ENCODE measurements around the gene STX5. TPM values are rescaled to one million over a fixed set of nuclear protein-coding genes. Genes with fewer than 3 reads are reported as not detected.

STX5 gene
- total RNA-seq, 4 donors from 2014 or later = 27.1 to 56.1 (median 38.4) TPM

DNA sequence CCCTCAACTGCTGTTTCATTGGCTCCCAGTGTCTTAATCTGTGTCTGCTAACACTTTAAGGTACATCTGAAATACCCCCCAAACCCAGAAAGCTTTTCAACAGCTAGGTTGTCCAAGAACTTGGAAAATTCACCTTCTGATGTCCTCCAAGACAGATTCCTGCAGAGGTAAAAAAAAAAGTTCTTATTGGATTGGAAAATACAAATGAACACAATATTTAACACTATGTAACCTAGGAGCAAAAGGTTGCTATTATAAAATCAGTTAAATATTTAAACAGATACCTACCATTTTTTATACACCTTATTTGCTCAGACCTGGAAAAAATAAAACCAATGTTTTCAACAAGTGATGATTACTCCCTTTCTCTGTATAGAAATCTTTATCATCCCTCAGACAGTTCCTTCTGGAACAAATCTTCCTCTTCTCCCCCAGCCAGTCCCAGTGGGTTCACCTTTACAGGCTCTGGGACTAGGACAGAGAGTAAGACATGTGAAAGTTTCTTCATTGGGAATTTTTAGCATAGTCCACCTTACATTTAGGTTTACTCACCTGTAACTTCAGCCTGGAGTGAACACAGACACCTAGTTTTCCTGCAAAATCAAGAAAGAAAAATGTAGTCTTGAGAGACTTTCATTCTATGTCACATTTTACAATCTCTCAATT is 20.8 kb upstream of the STX5 start:
- Histone ChIP-seq H3K9me3 (no peaks in the 10 kb centered on the region), H3K27ac (no peak overlapping the region), H3K36me3 (peaks cover 0 to 26% (median 0%) of the 10 kb centered on the region in 3 donors), H3K27me3 (no peaks in the 10 kb centered on the region), H3K4me1 (peaks cover 0 to 33% (median 13%) of the 10 kb centered on the region in 4 donors), H3K4me3 (no peak overlapping the region)
- DNase-seq = no peak
- TF ChIP-seq POLR2A (IDR thresholded peaks at IDR 0.05) = no peak
- TF ChIP-seq, protein P1, sequence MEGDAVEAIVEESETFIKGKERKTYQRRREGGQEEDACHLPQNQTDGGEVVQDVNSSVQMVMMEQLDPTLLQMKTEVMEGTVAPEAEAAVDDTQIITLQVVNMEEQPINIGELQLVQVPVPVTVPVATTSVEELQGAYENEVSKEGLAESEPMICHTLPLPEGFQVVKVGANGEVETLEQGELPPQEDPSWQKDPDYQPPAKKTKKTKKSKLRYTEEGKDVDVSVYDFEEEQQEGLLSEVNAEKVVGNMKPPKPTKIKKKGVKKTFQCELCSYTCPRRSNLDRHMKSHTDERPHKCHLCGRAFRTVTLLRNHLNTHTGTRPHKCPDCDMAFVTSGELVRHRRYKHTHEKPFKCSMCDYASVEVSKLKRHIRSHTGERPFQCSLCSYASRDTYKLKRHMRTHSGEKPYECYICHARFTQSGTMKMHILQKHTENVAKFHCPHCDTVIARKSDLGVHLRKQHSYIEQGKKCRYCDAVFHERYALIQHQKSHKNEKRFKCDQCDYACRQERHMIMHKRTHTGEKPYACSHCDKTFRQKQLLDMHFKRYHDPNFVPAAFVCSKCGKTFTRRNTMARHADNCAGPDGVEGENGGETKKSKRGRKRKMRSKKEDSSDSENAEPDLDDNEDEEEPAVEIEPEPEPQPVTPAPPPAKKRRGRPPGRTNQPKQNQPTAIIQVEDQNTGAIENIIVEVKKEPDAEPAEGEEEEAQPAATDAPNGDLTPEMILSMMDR (IDR thresholded peaks at IDR 0.05) = no peak

DNA sequence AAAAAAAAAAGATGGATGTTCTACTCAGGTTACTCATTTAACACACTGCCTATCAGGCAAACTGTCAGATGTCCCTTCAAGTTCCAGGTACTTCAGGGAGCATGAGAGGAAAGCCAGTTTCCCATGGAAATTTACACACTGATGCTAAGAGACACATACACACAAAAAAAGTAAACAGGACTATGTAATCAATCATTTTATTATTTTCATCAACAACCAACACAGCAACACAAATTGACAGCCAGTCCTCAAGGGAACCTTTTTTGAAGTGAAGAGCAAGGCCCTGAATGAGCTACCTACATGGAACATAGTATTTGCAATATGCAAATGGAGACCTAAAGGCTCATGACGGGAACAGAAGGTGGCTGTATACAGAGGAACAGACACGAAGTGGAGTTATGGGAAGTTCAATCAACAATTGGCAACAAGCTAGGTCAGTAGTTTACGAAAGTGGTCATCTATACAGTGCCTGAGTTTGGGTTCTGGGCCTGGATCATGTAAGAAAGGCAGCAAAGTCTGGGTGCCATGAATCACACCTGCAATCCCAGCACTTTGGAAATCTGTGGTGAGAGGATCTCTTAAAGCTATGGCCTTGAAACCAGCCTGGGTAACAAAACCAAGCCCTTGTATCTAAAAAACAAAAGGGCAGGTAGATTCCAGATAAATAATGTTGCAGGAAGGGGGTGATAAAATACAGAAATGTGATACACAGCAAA is 20.1 kb upstream of the STX5 start:
- H3K27ac ChIP-seq = peak overlapping the region in 1 of 4 donors; percentile 2
- no peaks in the 10 kb centered on the region for H3K9me3 ChIP-seq
- DNase-seq = no peak
- no peak for TF ChIP-seq POLR2A (IDR thresholded peaks at IDR 0.05)
- TF ChIP-seq, protein P1 (IDR thresholded peaks at IDR 0.05) = no peak
- H3K4me1 ChIP-seq = peaks cover 0 to 28% (median 13%) of the 10 kb centered on the region in 4 donors
- H3K27me3 ChIP-seq = no peaks in the 10 kb centered on the region
- peaks cover 0 to 26% (median 0%) of the 10 kb centered on the region in 3 donors for H3K36me3 ChIP-seq
- H3K4me3 ChIP-seq = no peak overlapping the region

DNA sequence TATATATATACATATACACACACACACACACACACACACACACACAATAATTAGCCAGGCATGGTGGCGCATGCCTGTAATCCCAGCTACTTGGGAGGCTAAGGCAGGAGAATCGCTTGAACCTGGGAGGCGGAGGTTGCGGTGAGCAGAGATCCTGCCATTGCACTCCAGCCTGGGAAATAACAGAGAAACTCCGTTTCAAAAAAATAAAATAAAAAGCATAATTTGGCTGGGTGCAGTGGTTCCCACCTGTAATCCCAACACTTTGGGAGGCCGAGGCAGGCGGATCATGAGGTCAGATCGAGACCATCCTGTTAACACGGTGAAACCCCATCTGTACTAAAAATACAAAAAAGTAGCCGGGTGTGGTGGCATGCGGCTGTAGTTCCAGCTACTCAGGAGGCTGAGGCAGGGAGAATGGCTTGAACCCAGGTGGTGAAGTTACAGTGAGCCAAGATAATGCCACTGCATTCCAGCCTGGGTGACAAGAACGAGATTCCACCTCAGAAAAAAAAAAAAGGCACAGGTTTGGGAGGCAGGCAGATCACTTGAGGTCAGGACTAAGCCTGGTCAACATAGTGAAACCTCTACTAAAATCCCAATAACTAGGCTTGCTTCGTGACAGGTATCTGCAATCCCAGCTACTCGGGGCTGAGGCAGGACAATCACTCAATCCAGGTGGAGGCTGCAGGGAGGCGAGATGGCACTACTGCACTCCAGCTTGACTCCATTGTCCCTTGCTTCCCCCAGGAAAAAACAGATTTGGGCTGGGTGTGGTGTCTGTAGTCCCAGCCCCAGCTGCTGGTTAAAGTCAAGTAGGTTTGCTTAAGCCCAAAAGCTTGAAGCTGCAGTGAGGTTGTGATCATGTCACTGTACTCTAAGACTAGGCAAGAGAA is 19.3 kb upstream of the STX5 start:
- H3K36me3 ChIP-seq = peaks cover 0 to 26% (median 0%) of the 10 kb centered on the region in 3 donors
- H3K27me3 ChIP-seq = no peaks in the 10 kb centered on the region
- H3K4me3 ChIP-seq = no peak overlapping the region
- no peaks in the 10 kb centered on the region for H3K9me3 ChIP-seq
- peak overlapping the region in 1 of 4 donors; percentile 2 for H3K27ac ChIP-seq
- H3K4me1 ChIP-seq = peaks cover 0 to 21% (median 13%) of the 10 kb centered on the region in 4 donors
- DNase-seq = no peak
- no peak for TF ChIP-seq POLR2A (IDR thresholded peaks at IDR 0.05)
- TF ChIP-seq, protein P1 (IDR thresholded peaks at IDR 0.05) = no peak

DNA sequence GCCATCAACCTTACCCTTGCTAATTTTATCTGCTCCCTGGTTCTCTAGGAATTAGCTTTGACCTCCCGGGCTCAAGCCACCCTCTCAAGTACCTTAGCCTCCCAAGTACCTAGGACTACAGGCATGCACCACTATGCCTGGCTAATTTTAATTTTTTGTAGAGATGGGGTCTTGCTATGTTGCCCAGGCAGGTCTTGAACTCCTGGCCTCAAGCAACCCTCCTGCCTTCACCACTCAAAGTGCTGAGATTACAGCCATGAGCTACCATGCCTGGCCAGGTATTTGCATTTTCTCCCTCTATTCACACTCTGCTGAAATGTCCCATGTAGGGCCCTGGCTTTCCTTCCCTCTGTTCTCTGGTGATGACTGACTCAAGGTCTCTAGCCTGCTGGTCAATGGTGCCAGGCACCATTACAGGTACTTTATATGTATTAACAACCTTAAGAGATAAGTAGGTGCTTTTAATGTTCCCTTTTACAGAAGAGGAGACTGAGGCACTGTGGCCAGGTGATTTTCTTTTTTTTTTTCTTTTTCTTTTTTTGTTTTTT is 16.0 kb upstream of the STX5 start:
- Histone ChIP-seq H3K27me3 (no peaks in the 10 kb centered on the region), H3K4me1 (peaks cover 0 to 2% (median 0%) of the 10 kb centered on the region in 4 donors), H3K27ac (no peak overlapping the region), H3K9me3 (no peaks in the 10 kb centered on the region), H3K4me3 (no peak overlapping the region), H3K36me3 (peaks cover 0 to 16% (median 0%) of the 10 kb centered on the region in 3 donors)
- DNase-seq = no peak
- TF ChIP-seq, protein P1 (IDR thresholded peaks at IDR 0.05) = no peak
- no peak for TF ChIP-seq POLR2A (IDR thresholded peaks at IDR 0.05)

DNA sequence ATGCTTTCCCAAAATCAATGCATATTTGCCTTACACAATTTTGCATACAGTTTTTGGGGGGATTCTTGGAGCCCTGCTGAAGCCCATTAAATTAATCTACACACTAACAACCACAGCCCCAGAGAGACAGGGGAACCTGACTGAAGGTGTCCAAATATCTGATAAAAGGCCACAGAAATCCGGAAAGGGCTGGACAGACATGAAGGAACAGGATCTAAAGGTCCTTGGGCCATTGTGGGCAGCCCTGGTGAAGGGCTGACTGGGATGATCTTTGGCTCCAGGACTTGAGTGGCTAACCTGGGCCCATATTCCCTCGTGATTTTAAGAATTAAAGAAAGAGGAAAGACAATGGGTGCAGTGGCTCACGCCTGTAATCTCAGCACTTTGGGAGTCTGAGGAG is 14.3 kb upstream of the STX5 start:
- Histone ChIP-seq H3K4me3 (no peak overlapping the region), H3K4me1 (peaks cover 0 to under 1% (median 0%) of the 10 kb centered on the region in 4 donors), H3K9me3 (no peaks in the 10 kb centered on the region), H3K27ac (no peak overlapping the region), H3K27me3 (no peaks in the 10 kb centered on the region), H3K36me3 (no peaks in the 10 kb centered on the region)
- TF ChIP-seq, protein P1 (IDR thresholded peaks at IDR 0.05) = no peak
- TF ChIP-seq POLR2A (IDR thresholded peaks at IDR 0.05) = no peak
- no peak for DNase-seq

All from Peyer's patch (tissue), 4 donors.